HepG2 (cell line): Measurements from ENCODE around the gene EEPD1.

ENCODE experiments used
- CEBPG ChIP-seq: IDR thresholded peaks from 2 replicates; pipeline ENCODE4 v1.6.1; 2016
- CHD2 ChIP-seq: IDR thresholded peaks from 2 replicates; pipeline ENCODE4 v1.6.1; 2011; ENCODE audit warnings: low read depth, low read length, improper control_type of control experiment
- CHD4 ChIP-seq: fragments of 200-600 bp; sonication (generic); IDR thresholded peaks from 2 replicates; pipeline ENCODE4 v1.7.0; 2017; ENCODE audit warnings: mild to moderate bottlenecking, low read length, borderline replicate concordance
- FOXP1 ChIP-seq, 2 experiments: fragments of 450-650 bp in 1 of 2; IDR thresholded peaks; 2 replicates each; pipeline ENCODE4 v1.6.1; 2017 to 2018; ENCODE audit warnings: antibody characterized with exemption in 1 of 2
- NFIB ChIP-seq: sonication (generic); formaldehyde crosslinking; IDR thresholded peaks from 2 replicates; pipeline ENCODE4 v1.9.0; 2021; ENCODE audit warnings: missing genetic modification reagents, mild to moderate bottlenecking, borderline replicate concordance
- PBX3 ChIP-seq: sonication (generic); formaldehyde crosslinking; IDR thresholded peaks from 2 replicates; pipeline ENCODE4 v1.8.1; 2023; ENCODE audit warnings: missing genetic modification reagents, inconsistent platforms, borderline replicate concordance
- RBM39 ChIP-seq: fragments of 200-400 bp; formaldehyde crosslinking; IDR thresholded peaks from one replicate; pipeline ENCODE4 v1.6.1; 2018; ENCODE audit warnings: antibody characterized with exemption, mild to moderate bottlenecking, low read depth, low read length; ENCODE audit not compliant: poor library complexity, severe bottlenecking
- SMC3 ChIP-seq: IDR thresholded peaks from 2 replicates; pipeline ENCODE4 v1.6.1; 2011; ENCODE audit warnings: low read length, improper control_type of control experiment
- SP140L ChIP-seq: sonication (generic); formaldehyde crosslinking; IDR thresholded peaks from 2 replicates; pipeline ENCODE4 v1.4.0; 2020; ENCODE audit warnings: missing genetic modification reagents, borderline replicate concordance
- SRSF9 ChIP-seq: fragments of 200-400 bp; formaldehyde crosslinking; IDR thresholded peaks from 2 replicates; pipeline ENCODE4 v1.6.1; 2018; ENCODE audit warnings: borderline replicate concordance, mild to moderate bottlenecking, low read depth, low read length; ENCODE audit not compliant: insufficient read depth, poor library complexity, severe bottlenecking
- UBTF ChIP-seq: sonication (generic); formaldehyde crosslinking; IDR thresholded peaks from 2 replicates; pipeline ENCODE4 v1.4.0; 2020; ENCODE audit warnings: mild to moderate bottlenecking, missing genetic modification reagents
- ZNF777 ChIP-seq: sonication (generic); formaldehyde crosslinking; IDR thresholded peaks from 2 replicates; pipeline ENCODE4 v1.4.0; 2020; ENCODE audit warnings: missing genetic modification reagents
- TF ChIP-seq, protein P1 (sequence below): sonication (generic); formaldehyde crosslinking; IDR thresholded peaks from 2 replicates; pipeline ENCODE4 v1.8.0; 2022; ENCODE audit warnings: mild to moderate bottlenecking, missing genetic modification reagents, moderate library complexity

- no peak for TF ChIP-seq CEBPG (CRISPR knock-in tag)
- TF ChIP-seq CHD2: no peak
- TF ChIP-seq CHD4: no peak
- TF ChIP-seq, protein P1, sequence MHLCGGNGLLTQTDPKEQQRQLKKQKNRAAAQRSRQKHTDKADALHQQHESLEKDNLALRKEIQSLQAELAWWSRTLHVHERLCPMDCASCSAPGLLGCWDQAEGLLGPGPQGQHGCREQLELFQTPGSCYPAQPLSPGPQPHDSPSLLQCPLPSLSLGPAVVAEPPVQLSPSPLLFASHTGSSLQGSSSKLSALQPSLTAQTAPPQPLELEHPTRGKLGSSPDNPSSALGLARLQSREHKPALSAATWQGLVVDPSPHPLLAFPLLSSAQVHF (CRISPR knock-in tag): no peak
- TF ChIP-seq RBM39: no peak
- TF ChIP-seq FOXP1 (IDR thresholded peaks at IDR 0.05): no peak
- TF ChIP-seq FOXP1 (CRISPR knock-in tag; IDR thresholded peaks at IDR 0.05): no peak
- no peak for TF ChIP-seq SMC3
- no peak for TF ChIP-seq SP140L (CRISPR knock-in tag)
- TF ChIP-seq UBTF: no peak
- no peak for TF ChIP-seq PBX3 (CRISPR knock-in tag)
- TF ChIP-seq ZNF777: no peak
- no peak for TF ChIP-seq NFIB (CRISPR knock-in tag)
- TF ChIP-seq SRSF9: no peak
These were observed 157.8 kb downstream of the EEPD1 start for GRCh38 chr7:36310897-36311296.
